HEK293T (cell line): Measurements from ENCODE around the gene SCARB2.

Experiments
- BHLHE40 ChIP-seq: fragments of 450-650 bp; IDR thresholded peaks from 2 replicates; pipeline ENCODE4 v1.6.1; 2016; ENCODE audit warnings: mild to moderate bottlenecking, moderate library complexity, borderline replicate concordance
- CTBP1 ChIP-seq: fragments of 450-650 bp; IDR thresholded peaks from 2 replicates; pipeline ENCODE4 v1.6.1; 2016; ENCODE audit warnings: borderline replicate concordance
- FOXK2 ChIP-seq: fragments of 450-650 bp; IDR thresholded peaks from 2 replicates; pipeline ENCODE4 v1.6.1; 2016; ENCODE audit warnings: mild to moderate bottlenecking
- L3MBTL2 ChIP-seq: fragments of 450-650 bp; conservative IDR thresholded peaks from 2 replicates; pipeline ENCODE4 v1.6.1; 2016; ENCODE audit warnings: mild to moderate bottlenecking
- LEF1 ChIP-seq: fragments of 450-650 bp; IDR thresholded peaks from 2 replicates; pipeline ENCODE4 v1.6.1; 2017; ENCODE audit warnings: mild to moderate bottlenecking, borderline replicate concordance
- SUZ12 ChIP-seq: fragments of 450-650 bp; IDR thresholded peaks from 2 replicates; pipeline ENCODE4 v1.6.1; 2016; ENCODE audit warnings: mild to moderate bottlenecking

GRCh38 chr4:76197971-76198410 lies 15.6 kb downstream of the SCARB2 start:
- TF ChIP-seq CTBP1 (no peak), BHLHE40 (no peak), SUZ12 (no peak), L3MBTL2 (no peak), LEF1 (no peak), FOXK2 (no peak)
